K562 (cell line): ENCODE results near the gene SNCB. TPM values are rescaled to one million over a fixed set of nuclear protein-coding genes. Genes with fewer than 3 reads are reported as not detected.
A peak's percentile ranks its signal among the peaks of the same experiment; 100 is the strongest.

Experiments used
- ATAC-seq: fragments of 200-7000 bp; cut with Tn5 transposase; 3 replicates; pipeline ENCODE4 v1.9.1; 2020; ENCODE audit warnings: moderate library complexity
- BruUV-seq: library from RNA; stranded (reverse); fragments of 400-500 nt; replicated peaks from 2 replicates; lab custom pipeline; 2021; lab: Mats Ljungman, UMichigan
- CTCF ChIA-PET: fragments of 300-600 bp; formaldehyde crosslinking; extraction: SDS; loops from one replicate; lab custom pipeline; 2021; ENCODE audit warnings: low intra/inter-chr PET ratio; lab: Yijun Ruan, JAX
- POLR2A ChIA-PET: fragments of 300-600, 350-650 bp; sonication (Branson Sonifier 250); formaldehyde crosslinking; extraction: SDS; loops from one replicate; lab custom pipeline; 2021; ENCODE audit warnings: antibody characterized with exemption, inconsistent platforms; lab: Yijun Ruan, JAX
- DNase-seq, 4 experiments: peaks; one replicate each; pipeline versions ENCODE4 v3.0.0 to v3.0.0-alpha.2; 2011 to 2018; ENCODE audit warnings: low spot score in 3 of 4, mixed read lengths in 3 of 4; ENCODE audit errors: extremely low read depth in 1 of 4
- FAIRE-seq: peaks from 2 replicates; lab custom pipeline; 2011; peaks lifted over from hg19 to GRCh38; lab: Jason Lieb, UNC
- H2AFZ ChIP-seq: 2 replicates; pipeline ENCODE4 v1.6.0; 2011; ENCODE audit warnings: low read depth, low read length, control low read depth, inconsistent platforms
- H3K27ac ChIP-seq: fragments of 200-600 bp; 3 replicates; pipeline ENCODE4 v1.8.0; 2011; ENCODE audit warnings: low read depth, mild to moderate bottlenecking, control low read depth, inconsistent platforms, low read length, moderate library complexity, mixed read lengths; ENCODE audit errors: extremely low read depth
- H3K27me3 ChIP-seq, 2 experiments: fragments of 300-600 bp in 1 of 2; 2 replicates in 1 of 2; 3 replicates in 1 of 2; pipeline versions ENCODE4 v1.6.0 to v1.8.0; 2011; ENCODE audit warnings: inconsistent platforms in 2 of 2, low read length in 2 of 2, mild to moderate bottlenecking in 1 of 2, mixed read lengths in 1 of 2, moderate library complexity in 1 of 2; ENCODE audit not compliant: control insufficient read depth in 2 of 2, insufficient read depth in 2 of 2
- H3K36me3 ChIP-seq: fragments of 300-600 bp; 3 replicates; pipeline ENCODE4 v1.8.0; 2011; ENCODE audit warnings: mild to moderate bottlenecking, low read length, inconsistent platforms; ENCODE audit not compliant: control insufficient read depth, insufficient read depth
- H3K4me1 ChIP-seq, 2 experiments: fragments of 200-600 bp in 1 of 2; replicated peaks in 1 of 2; 2 replicates in 1 of 2; 3 replicates in 1 of 2; pipeline versions ENCODE4 v1.5.1 to v1.8.0; 2011; ENCODE audit warnings: inconsistent platforms in 2 of 2, low read length in 2 of 2, mild to moderate bottlenecking in 1 of 2, mixed read lengths in 1 of 2, moderate library complexity in 1 of 2; ENCODE audit not compliant: control insufficient read depth in 2 of 2, insufficient read depth in 2 of 2
- H3K4me2 ChIP-seq: 2 replicates; pipeline ENCODE4 v1.6.1; 2011; ENCODE audit warnings: low read length, control low read depth, inconsistent platforms, mixed read lengths; ENCODE audit not compliant: insufficient read depth
- H3K4me3 ChIP-seq: fragments of 200-600 bp; sonication (generic), shearing (Covaris generic); 2 replicates; pipeline ENCODE4 v1.5.1; 2016; ENCODE audit warnings: control low read depth, inconsistent platforms
- H3K79me2 ChIP-seq: fragments of 200-600 bp; 3 replicates; pipeline ENCODE4 v1.8.0; 2011; ENCODE audit warnings: low read length, inconsistent platforms; ENCODE audit not compliant: control insufficient read depth, insufficient read depth
- H3K9ac ChIP-seq, 2 experiments: 2 replicates each; pipeline versions ENCODE4 v1.6.0 to v1.6.1; 2011; ENCODE audit warnings: low read depth in 2 of 2, low read length in 2 of 2, control low read depth in 1 of 2, inconsistent platforms in 1 of 2, mild to moderate bottlenecking in 1 of 2, mixed read lengths in 1 of 2; ENCODE audit not compliant: insufficient read depth in 1 of 2
- H3K9me1 ChIP-seq: one replicate; pipeline ENCODE4 v1.6.0; 2011; ENCODE audit warnings: inconsistent platforms, mild to moderate bottlenecking, low read length, moderate library complexity; ENCODE audit not compliant: control insufficient read depth, insufficient read depth
- H3K9me3 ChIP-seq: replicated peaks from 2 replicates; pipeline ENCODE4 v1.5.1; 2011; ENCODE audit warnings: low read depth, low read length, inconsistent platforms; ENCODE audit not compliant: control insufficient read depth, insufficient read depth
- H4K20me1 ChIP-seq: replicated peaks from 2 replicates; pipeline ENCODE4 v1.6.1; 2011; ENCODE audit warnings: low read length, inconsistent platforms, mixed read lengths; ENCODE audit not compliant: control insufficient read depth, insufficient read depth
- COPS2 ChIP-seq: fragments of 450-650 bp; conservative IDR thresholded peaks from 2 replicates; pipeline ENCODE4 v1.6.1; 2016; ENCODE audit warnings: mild to moderate bottlenecking, moderate library complexity
- NFRKB ChIP-seq: fragments of 450-650 bp; IDR thresholded peaks from 2 replicates; pipeline ENCODE4 v1.6.1; 2016; ENCODE audit warnings: low read depth
- PTBP1 ChIP-seq: fragments of 200-400 bp; formaldehyde crosslinking; IDR thresholded peaks from 2 replicates; pipeline ENCODE4 v1.6.1; 2017; ENCODE audit warnings: low read depth, low read length
- SMARCC2 ChIP-seq: fragments of 450-650 bp; IDR thresholded peaks from 2 replicates; pipeline ENCODE4 v1.6.1; 2017; ENCODE audit warnings: antibody characterized with exemption, moderate library complexity, mild to moderate bottlenecking, low read depth
- ZNF165 ChIP-seq: fragments of 250-450 bp; sonication (Bioruptor Pico); IDR thresholded peaks from 2 replicates; pipeline ENCODE4 v1.4.0; 2020; ENCODE audit warnings: borderline replicate concordance
- ZNF583 ChIP-seq: fragments of 250-450 bp; sonication (Bioruptor Pico); IDR thresholded peaks from 2 replicates; pipeline ENCODE4 v1.4.0; 2020
- WGBS: fragments of 100-300 bp; shearing (Covaris generic); methylation state at CpG from one replicate; pipeline ENCODE4 v1.1.6; 2016; ENCODE audit warnings: low coverage, mixed read lengths; ENCODE audit not compliant: insufficient coverage; ENCODE audit errors: missing lambda C conversion rate; 5-methylcytosine and 5-hydroxymethylcytosine counted together
- in situ Hi-C: fragments of 300-500 bp; cut with MboI; formaldehyde crosslinking; loops from 4 replicates; pipeline ENCODE4 v1.15.0; 2018; ENCODE audit warnings: inconsistent platforms, mixed read lengths
- intact Hi-C: fragments of 100-400 bp; cut with micrococcal nuclease; formaldehyde crosslinking; loops from 2 replicates; pipeline ENCODE4 v1.14.2; 2022
- polyA plus RNA-seq, 8 experiments: library from polyadenylated mRNA; depleted of rRNA in 4 of 8; stranded (reverse) in 5 of 8; unstranded in 3 of 8; fragments of >200 nt; fragmentation: Nextera tagmentation in 2 of 8; fragmentation: Illumina TruSeq in 1 of 8; extraction: Ambion mirVana in 2 of 8; extraction: Trizol in 1 of 8; gene quantifications; 2 replicates each; pipeline versions ENCODE4 v1.2.1 to v1.2.3, GENCODE V29; 2011 to 2014; ENCODE audit warnings: inconsistent platforms in 1 of 8, missing spikeins in 1 of 8
- total RNA-seq, 7 experiments: library from RNA; depleted of rRNA in 6 of 7; stranded (reverse); fragments of >200 nt in 6 of 7; fragmentation: Illumina TruSeq in 2 of 7; extraction: Trizol in 2 of 7; gene quantifications; 2 replicates each; pipeline versions ENCODE4 v1.2.1 to v1.2.3, GENCODE V29; 2011 to 2021; ENCODE audit warnings: low replicate concordance in 1 of 7

Gene SNCB
- total and polyA plus RNA-seq, 9 of the 15 experiments (the other 6 are each of a cell fraction or from before 2014, with no cell fraction given) = not detected

- peaks cover 17 to 39% of the 10 kb centered on the region in 2 experiments for H3K27me3 ChIP-seq
- CTCF ChIA-PET = no interaction called here
- ATAC-seq = no peak
- intact Hi-C loops = no loop called here
- no peak for TF ChIP-seq NFRKB
- TF ChIP-seq COPS2 = no peak
- no peak for TF ChIP-seq ZNF583 (CRISPR knock-in tag)
- TF ChIP-seq PTBP1 = no peak
- no peak for TF ChIP-seq SMARCC2
- TF ChIP-seq ZNF165 (CRISPR knock-in tag) = no peak
- TF ChIP-seq, all 486 proteins: peak for 0
- Histone ChIP-seq H3K27ac (no peak overlapping the region), H3K9me3 (no peaks in the 10 kb centered on the region), H3K9ac (0 out of 4 replicates have a peak overlapping the region, but pooled peaks of 1 of the 2 experiments have one; percentile 29), H4K20me1 (no peaks in the 10 kb centered on the region), H3K36me3 (no peaks in the 10 kb centered on the region), H2AFZ (no peak overlapping the region), H3K4me1 (peaks cover 18 to 29% of the 10 kb centered on the region in 2 experiments), H3K79me2 (no peaks in the 10 kb centered on the region), H3K9me1 (no peaks in the 10 kb centered on the region), H3K4me2 (no peak overlapping the region), H3K4me3 (no peak overlapping the region)
- FAIRE-seq = no peak
- BruUV-seq = no TSS peak
- DNase-seq = no peak
- in situ Hi-C loops = no loop called here
- 36% methylated on average over 17 of the region's 31 CpGs for WGBS
- POLR2A ChIA-PET = interaction anchor here (0.7 kb wide), 1 partner anchor 221 kb away, joined by 3 read pairs; no protein-coding TSS in a partner anchor
Observed at GRCh38 chr5:176679365-176680225, 49.3 kb upstream of the SNCB start.
